ENCODE results near the gene ALDH1A3. TPM values are rescaled to one million over a fixed set of nuclear protein-coding genes. Genes with fewer than 3 reads are reported as not detected.
A peak's percentile ranks its signal among the peaks of the same experiment; 100 is the strongest.

Gene ALDH1A3
- total RNA-seq, 1 experiment from 2014 or later, result 14.0 TPM

DNA sequence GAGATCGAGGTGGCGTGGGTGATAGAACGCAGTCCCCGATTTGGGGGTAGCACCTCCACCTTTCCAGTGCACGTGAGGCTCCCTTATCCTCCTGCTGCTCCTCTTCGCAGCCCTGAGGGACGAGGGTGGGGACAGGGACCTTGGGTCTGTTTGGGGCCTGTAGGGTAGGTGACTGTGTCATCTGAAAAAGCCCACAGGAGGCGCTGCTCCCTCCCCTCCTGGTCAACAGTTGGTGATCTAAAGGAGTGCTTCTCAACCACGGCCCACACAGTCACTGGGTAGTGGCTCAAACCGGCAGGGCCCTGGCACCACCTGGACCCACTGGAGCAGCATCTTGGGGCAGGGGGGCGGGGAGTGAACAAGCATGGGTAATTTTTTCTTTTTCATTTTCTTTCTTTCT is 46.6 kb downstream of the ALDH1A3 start:
- Mint-ChIP-seq H3K4me3 (no peak overlapping the region), H3K36me3 (no peaks in the 10 kb centered on the region), H3K27ac (no peak overlapping the region), H3K4me1 (peaks cover 14% of the 10 kb centered on the region), H3K27me3 (ENCODE audit: low read depth) (peaks cover 22% of the 10 kb centered on the region), H3K9me3 (no peaks in the 10 kb centered on the region)
- DNase-seq (ENCODE audit: low spot score), result peak; percentile 75
- ATAC-seq, result peak; percentile 97
- ChIA-PET CTCF (interaction anchor here (0.6 to 5.4 kb wide), 3 partner anchors 82 to 1863 kb away, joined by 3 to 43 read pairs (median 6); no protein-coding TSS in a partner anchor), POLR2A (interaction anchor here (0.7 kb wide), 1 partner anchor 271 kb away, joined by 4 read pairs; no protein-coding TSS in a partner anchor)
- TF ChIP-seq ZBTB21 (CRISPR knock-in tag; IDR thresholded peaks at IDR 0.05; ENCODE audit: borderline replicate concordance) (no peak), ETV6 (CRISPR knock-in tag; IDR thresholded peaks at IDR 0.05) (no peak), OVOL2 (CRISPR knock-in tag; IDR thresholded peaks at IDR 0.05; ENCODE audit: borderline replicate concordance) (no peak)
- TF ChIP-seq, protein P1, sequence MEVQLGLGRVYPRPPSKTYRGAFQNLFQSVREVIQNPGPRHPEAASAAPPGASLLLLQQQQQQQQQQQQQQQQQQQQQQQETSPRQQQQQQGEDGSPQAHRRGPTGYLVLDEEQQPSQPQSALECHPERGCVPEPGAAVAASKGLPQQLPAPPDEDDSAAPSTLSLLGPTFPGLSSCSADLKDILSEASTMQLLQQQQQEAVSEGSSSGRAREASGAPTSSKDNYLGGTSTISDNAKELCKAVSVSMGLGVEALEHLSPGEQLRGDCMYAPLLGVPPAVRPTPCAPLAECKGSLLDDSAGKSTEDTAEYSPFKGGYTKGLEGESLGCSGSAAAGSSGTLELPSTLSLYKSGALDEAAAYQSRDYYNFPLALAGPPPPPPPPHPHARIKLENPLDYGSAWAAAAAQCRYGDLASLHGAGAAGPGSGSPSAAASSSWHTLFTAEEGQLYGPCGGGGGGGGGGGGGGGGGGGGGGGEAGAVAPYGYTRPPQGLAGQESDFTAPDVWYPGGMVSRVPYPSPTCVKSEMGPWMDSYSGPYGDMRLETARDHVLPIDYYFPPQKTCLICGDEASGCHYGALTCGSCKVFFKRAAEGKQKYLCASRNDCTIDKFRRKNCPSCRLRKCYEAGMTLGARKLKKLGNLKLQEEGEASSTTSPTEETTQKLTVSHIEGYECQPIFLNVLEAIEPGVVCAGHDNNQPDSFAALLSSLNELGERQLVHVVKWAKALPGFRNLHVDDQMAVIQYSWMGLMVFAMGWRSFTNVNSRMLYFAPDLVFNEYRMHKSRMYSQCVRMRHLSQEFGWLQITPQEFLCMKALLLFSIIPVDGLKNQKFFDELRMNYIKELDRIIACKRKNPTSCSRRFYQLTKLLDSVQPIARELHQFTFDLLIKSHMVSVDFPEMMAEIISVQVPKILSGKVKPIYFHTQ (CRISPR knock-in tag; IDR thresholded peaks at IDR 0.05), result no peak
- TF ChIP-seq, protein P2, sequence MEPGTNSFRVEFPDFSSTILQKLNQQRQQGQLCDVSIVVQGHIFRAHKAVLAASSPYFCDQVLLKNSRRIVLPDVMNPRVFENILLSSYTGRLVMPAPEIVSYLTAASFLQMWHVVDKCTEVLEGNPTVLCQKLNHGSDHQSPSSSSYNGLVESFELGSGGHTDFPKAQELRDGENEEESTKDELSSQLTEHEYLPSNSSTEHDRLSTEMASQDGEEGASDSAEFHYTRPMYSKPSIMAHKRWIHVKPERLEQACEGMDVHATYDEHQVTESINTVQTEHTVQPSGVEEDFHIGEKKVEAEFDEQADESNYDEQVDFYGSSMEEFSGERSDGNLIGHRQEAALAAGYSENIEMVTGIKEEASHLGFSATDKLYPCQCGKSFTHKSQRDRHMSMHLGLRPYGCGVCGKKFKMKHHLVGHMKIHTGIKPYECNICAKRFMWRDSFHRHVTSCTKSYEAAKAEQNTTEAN (CRISPR knock-in tag; IDR thresholded peaks at IDR 0.05), result no peak
- TF ChIP-seq, protein P3, sequence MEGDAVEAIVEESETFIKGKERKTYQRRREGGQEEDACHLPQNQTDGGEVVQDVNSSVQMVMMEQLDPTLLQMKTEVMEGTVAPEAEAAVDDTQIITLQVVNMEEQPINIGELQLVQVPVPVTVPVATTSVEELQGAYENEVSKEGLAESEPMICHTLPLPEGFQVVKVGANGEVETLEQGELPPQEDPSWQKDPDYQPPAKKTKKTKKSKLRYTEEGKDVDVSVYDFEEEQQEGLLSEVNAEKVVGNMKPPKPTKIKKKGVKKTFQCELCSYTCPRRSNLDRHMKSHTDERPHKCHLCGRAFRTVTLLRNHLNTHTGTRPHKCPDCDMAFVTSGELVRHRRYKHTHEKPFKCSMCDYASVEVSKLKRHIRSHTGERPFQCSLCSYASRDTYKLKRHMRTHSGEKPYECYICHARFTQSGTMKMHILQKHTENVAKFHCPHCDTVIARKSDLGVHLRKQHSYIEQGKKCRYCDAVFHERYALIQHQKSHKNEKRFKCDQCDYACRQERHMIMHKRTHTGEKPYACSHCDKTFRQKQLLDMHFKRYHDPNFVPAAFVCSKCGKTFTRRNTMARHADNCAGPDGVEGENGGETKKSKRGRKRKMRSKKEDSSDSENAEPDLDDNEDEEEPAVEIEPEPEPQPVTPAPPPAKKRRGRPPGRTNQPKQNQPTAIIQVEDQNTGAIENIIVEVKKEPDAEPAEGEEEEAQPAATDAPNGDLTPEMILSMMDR (IDR thresholded peaks at IDR 0.05), result 0 out of 2 replicates have a peak, but pooled peaks have one; percentile 36

DNA sequence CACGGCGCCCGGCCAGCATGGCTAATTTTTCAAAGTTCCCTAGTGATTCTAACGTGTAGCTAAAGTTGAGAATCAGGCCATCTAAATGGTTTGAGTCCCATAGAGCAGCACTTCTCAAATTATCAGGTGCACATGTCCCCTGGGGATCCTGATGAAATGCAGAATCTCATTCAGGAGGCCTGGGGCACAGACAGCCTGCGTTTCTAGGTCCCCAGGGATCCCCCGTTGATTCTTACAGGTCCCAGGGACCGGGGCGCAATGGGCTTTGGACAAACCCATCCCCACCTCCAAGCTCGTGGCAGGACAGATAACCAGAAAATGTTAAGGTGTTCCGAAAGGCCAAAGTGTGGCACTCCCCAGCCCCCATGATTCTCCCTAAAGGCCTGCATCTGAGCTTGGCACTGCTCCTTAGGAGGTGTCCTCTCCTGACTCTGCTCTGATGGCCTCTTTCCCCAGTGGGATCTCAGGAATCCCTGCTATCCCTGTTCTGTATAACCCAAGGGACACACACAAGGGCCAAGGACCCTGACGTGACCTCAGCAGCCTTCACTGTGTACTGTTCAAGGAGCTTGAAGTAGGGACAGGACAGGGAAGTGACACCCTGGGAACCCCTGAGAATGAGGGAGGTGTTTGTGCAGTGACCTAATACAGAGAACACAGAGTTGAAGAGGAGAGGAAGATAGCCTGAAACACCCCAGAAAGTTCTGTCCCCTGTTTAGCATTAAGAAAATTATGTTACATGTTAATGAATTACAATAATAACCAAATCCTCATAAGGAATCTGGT is 47.5 kb downstream of the ALDH1A3 start:
- H3K27me3 Mint-ChIP-seq (ENCODE audit: low read depth), result peaks cover 13% of the 10 kb centered on the region
- no peak overlapping the region for H3K4me3 Mint-ChIP-seq
- TF ChIP-seq, protein P4, sequence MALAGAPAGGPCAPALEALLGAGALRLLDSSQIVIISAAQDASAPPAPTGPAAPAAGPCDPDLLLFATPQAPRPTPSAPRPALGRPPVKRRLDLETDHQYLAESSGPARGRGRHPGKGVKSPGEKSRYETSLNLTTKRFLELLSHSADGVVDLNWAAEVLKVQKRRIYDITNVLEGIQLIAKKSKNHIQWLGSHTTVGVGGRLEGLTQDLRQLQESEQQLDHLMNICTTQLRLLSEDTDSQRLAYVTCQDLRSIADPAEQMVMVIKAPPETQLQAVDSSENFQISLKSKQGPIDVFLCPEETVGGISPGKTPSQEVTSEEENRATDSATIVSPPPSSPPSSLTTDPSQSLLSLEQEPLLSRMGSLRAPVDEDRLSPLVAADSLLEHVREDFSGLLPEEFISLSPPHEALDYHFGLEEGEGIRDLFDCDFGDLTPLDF (CRISPR knock-in tag; IDR thresholded peaks at IDR 0.05), result no peak
- no peak for TF ChIP-seq GABPB1 (CRISPR knock-in tag; IDR thresholded peaks at IDR 0.05)
- TF ChIP-seq, protein P5, sequence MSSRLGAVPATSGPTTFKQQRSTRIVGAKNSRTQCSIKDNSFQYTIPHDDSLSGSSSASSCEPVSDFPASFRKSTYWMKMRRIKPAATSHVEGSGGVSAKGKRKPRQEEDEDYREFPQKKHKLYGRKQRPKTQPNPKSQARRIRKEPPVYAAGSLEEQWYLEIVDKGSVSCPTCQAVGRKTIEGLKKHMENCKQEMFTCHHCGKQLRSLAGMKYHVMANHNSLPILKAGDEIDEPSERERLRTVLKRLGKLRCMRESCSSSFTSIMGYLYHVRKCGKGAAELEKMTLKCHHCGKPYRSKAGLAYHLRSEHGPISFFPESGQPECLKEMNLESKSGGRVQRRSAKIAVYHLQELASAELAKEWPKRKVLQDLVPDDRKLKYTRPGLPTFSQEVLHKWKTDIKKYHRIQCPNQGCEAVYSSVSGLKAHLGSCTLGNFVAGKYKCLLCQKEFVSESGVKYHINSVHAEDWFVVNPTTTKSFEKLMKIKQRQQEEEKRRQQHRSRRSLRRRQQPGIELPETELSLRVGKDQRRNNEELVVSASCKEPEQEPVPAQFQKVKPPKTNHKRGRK (CRISPR knock-in tag; IDR thresholded peaks at IDR 0.05; ENCODE audit: borderline replicate concordance), result no peak
- TF ChIP-seq, protein P6, sequence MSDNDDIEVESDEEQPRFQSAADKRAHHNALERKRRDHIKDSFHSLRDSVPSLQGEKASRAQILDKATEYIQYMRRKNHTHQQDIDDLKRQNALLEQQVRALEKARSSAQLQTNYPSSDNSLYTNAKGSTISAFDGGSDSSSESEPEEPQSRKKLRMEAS (CRISPR knock-in tag; IDR thresholded peaks at IDR 0.05), result no peak
- TF ChIP-seq, protein P7, sequence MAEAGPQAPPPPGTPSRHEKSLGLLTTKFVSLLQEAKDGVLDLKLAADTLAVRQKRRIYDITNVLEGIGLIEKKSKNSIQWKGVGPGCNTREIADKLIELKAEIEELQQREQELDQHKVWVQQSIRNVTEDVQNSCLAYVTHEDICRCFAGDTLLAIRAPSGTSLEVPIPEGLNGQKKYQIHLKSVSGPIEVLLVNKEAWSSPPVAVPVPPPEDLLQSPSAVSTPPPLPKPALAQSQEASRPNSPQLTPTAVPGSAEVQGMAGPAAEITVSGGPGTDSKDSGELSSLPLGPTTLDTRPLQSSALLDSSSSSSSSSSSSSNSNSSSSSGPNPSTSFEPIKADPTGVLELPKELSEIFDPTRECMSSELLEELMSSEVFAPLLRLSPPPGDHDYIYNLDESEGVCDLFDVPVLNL (CRISPR knock-in tag; IDR thresholded peaks at IDR 0.05; ENCODE audit: borderline replicate concordance, low read depth), result no peak
- TF ChIP-seq ZNF416 (CRISPR knock-in tag; IDR thresholded peaks at IDR 0.05), result no peak
- TF ChIP-seq, protein P8, sequence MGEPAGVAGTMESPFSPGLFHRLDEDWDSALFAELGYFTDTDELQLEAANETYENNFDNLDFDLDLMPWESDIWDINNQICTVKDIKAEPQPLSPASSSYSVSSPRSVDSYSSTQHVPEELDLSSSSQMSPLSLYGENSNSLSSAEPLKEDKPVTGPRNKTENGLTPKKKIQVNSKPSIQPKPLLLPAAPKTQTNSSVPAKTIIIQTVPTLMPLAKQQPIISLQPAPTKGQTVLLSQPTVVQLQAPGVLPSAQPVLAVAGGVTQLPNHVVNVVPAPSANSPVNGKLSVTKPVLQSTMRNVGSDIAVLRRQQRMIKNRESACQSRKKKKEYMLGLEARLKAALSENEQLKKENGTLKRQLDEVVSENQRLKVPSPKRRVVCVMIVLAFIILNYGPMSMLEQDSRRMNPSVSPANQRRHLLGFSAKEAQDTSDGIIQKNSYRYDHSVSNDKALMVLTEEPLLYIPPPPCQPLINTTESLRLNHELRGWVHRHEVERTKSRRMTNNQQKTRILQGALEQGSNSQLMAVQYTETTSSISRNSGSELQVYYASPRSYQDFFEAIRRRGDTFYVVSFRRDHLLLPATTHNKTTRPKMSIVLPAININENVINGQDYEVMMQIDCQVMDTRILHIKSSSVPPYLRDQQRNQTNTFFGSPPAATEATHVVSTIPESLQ (CRISPR knock-in tag; IDR thresholded peaks at IDR 0.05), result no peak
- TF ChIP-seq HMGA2 (CRISPR knock-in tag; IDR thresholded peaks at IDR 0.05), result no peak
- TF ChIP-seq NFE2L1 (CRISPR knock-in tag; IDR thresholded peaks at IDR 0.05), result no peak
- POLR2A ChIA-PET, result interaction anchor here (0.7 kb wide), 1 partner anchor 270 kb away, joined by 4 read pairs; no protein-coding TSS in a partner anchor
- H3K27ac Mint-ChIP-seq, result no peak overlapping the region
- H3K36me3 Mint-ChIP-seq, result no peaks in the 10 kb centered on the region
- CTCF ChIA-PET, result interaction anchor here (0.6 to 5.4 kb wide), 4 partner anchors 9 to 1864 kb away, joined by 3 to 43 read pairs (median 14); partner anchors contain the start of gene LRRK1
- no peak for DNase-seq (ENCODE audit: low spot score)
- H3K9me3 Mint-ChIP-seq, result no peaks in the 10 kb centered on the region
- peaks cover 14% of the 10 kb centered on the region for H3K4me1 Mint-ChIP-seq
- ATAC-seq, result no peak
